ENCODE results near the gene YAF2.

GRCh38 chr12:42255221-42255865 lies 17.3 kb upstream of the YAF2 start:
- TF ChIP-seq CTCF (IDR thresholded peaks at IDR 0.05 in 2 of 3, conservative IDR thresholded peaks at IDR 0.05 in 1 of 3; ENCODE audit: borderline replicate concordance in 1 of 3, insufficient read depth in 1 of 3, low read depth in 2 of 3, low read length in 2 of 3), result peak in 1 of 3 experiments; percentile 27; a peak in 3 of 6 replicates
- TF ChIP-seq, protein P1, sequence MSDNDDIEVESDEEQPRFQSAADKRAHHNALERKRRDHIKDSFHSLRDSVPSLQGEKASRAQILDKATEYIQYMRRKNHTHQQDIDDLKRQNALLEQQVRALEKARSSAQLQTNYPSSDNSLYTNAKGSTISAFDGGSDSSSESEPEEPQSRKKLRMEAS (IDR thresholded peaks at IDR 0.05), result no peak
- no peak for TF ChIP-seq ZFX (IDR thresholded peaks at IDR 0.05)
- no peak for TF ChIP-seq SRF (IDR thresholded peaks at IDR 0.05; ENCODE audit: low read depth)
- no peak for TF ChIP-seq POLR2A (IDR thresholded peaks at IDR 0.05; ENCODE audit: borderline replicate concordance, extremely low read depth, insufficient read depth, insufficient read length)
- no peak for TF ChIP-seq RAD21 (IDR thresholded peaks at IDR 0.05; ENCODE audit: low read depth)
